Osteoblast (primary cell): Measurements from ENCODE around the gene KIF6. TPM values are rescaled to one million over a fixed set of nuclear protein-coding genes. Genes with fewer than 3 reads are reported as not detected.

ENCODE experiments used
- DNase-seq: peaks from one replicate; pipeline ENCODE4 v3.0.0; 2011; ENCODE audit warnings: low spot score, mixed read lengths; ENCODE audit not compliant: insufficient read length; ENCODE audit errors: missing footprints
- H2AFZ ChIP-seq: 2 replicates; pipeline ENCODE4 v1.6.0; 2011; ENCODE audit warnings: mild to moderate bottlenecking, low read length
- H3K27ac ChIP-seq: 2 replicates; pipeline ENCODE4 v1.5.1; 2011; ENCODE audit warnings: mild to moderate bottlenecking, low read depth, low read length, moderate library complexity
- H3K27me3 ChIP-seq: 2 replicates; pipeline ENCODE4 v1.6.0; 2012; ENCODE audit warnings: mild to moderate bottlenecking, control low read depth, inconsistent platforms, low read length, moderate library complexity; ENCODE audit not compliant: insufficient read depth
- H3K36me3 ChIP-seq: 2 replicates; pipeline ENCODE4 v1.5.1; 2011; ENCODE audit warnings: mild to moderate bottlenecking, low read length, control low read depth, moderate library complexity; ENCODE audit not compliant: insufficient read depth
- H3K4me1 ChIP-seq: 2 replicates; pipeline ENCODE4 v1.5.1; 2011; ENCODE audit warnings: mild to moderate bottlenecking, low read length, control low read depth, moderate library complexity; ENCODE audit not compliant: insufficient read depth
- H3K4me2 ChIP-seq: 2 replicates; pipeline ENCODE4 v1.6.0; 2011; ENCODE audit warnings: mild to moderate bottlenecking, low read length; ENCODE audit not compliant: insufficient read depth
- H3K4me3 ChIP-seq: fragments of 200-600 bp; sonication (generic); 3 replicates; pipeline ENCODE4 v1.5.1; 2012; ENCODE audit warnings: mild to moderate bottlenecking, low read length, inconsistent platforms; ENCODE audit not compliant: insufficient read depth
- H3K79me2 ChIP-seq: 2 replicates; pipeline ENCODE4 v1.6.0; 2012; ENCODE audit warnings: mild to moderate bottlenecking, low read length, control low read depth, inconsistent platforms; ENCODE audit not compliant: insufficient read depth
- H3K9me3 ChIP-seq: 2 replicates; pipeline ENCODE4 v1.5.1; 2011; ENCODE audit warnings: low read depth, low read length, control low read depth
- H4K20me1 ChIP-seq: 2 replicates; pipeline ENCODE4 v1.6.0; 2012; ENCODE audit warnings: mild to moderate bottlenecking, low read length, control low read depth; ENCODE audit not compliant: insufficient read depth
- total RNA-seq: library from RNA; depleted of rRNA; stranded (reverse); fragments of >200 nt; gene quantifications from 2 replicates; pipeline ENCODE4 v1.2.3, GENCODE V29; 2012
- TF ChIP-seq, protein P1 (sequence below): IDR thresholded peaks from 2 replicates; pipeline ENCODE4 v1.5.1; 2011; ENCODE audit warnings: mild to moderate bottlenecking, low read depth, low read length, moderate library complexity; ENCODE audit errors: extremely low read depth

KIF6 gene
- total RNA-seq, 1 donor, result 1.4 TPM

DNA sequence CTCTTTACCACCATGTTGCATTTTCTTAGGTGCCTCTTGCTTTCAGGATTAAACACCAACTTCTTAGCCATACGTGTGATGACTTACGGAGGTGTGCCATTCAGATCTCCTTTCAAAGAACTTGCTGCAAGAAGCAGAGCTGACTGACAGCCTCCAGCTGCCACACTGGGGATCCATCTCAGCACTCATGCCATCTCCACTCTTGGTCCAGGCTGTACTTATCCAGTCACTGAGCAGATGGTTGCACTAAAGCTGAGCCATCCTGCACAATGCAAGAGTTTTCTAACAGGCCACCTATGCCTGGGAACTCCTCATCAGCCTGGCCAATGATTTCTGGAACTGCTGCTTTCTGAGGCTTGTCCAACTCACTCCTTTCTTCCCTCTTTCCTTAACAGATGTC, 31.4 kb upstream of the KIF6 start:
- H3K4me2 ChIP-seq, result no peak overlapping the region
- no peaks in the 10 kb centered on the region for H3K4me1 ChIP-seq
- H3K27me3 ChIP-seq, result no peaks in the 10 kb centered on the region
- no peak for DNase-seq
- TF ChIP-seq, protein P1, sequence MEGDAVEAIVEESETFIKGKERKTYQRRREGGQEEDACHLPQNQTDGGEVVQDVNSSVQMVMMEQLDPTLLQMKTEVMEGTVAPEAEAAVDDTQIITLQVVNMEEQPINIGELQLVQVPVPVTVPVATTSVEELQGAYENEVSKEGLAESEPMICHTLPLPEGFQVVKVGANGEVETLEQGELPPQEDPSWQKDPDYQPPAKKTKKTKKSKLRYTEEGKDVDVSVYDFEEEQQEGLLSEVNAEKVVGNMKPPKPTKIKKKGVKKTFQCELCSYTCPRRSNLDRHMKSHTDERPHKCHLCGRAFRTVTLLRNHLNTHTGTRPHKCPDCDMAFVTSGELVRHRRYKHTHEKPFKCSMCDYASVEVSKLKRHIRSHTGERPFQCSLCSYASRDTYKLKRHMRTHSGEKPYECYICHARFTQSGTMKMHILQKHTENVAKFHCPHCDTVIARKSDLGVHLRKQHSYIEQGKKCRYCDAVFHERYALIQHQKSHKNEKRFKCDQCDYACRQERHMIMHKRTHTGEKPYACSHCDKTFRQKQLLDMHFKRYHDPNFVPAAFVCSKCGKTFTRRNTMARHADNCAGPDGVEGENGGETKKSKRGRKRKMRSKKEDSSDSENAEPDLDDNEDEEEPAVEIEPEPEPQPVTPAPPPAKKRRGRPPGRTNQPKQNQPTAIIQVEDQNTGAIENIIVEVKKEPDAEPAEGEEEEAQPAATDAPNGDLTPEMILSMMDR, result no peak
- H3K4me3 ChIP-seq, result no peak overlapping the region
- H3K79me2 ChIP-seq, result no peaks in the 10 kb centered on the region
- no peak overlapping the region for H3K27ac ChIP-seq
- no peaks in the 10 kb centered on the region for H4K20me1 ChIP-seq
- H3K9me3 ChIP-seq, result no peaks in the 10 kb centered on the region
- no peak overlapping the region for H2AFZ ChIP-seq
- no peaks in the 10 kb centered on the region for H3K36me3 ChIP-seq

DNA sequence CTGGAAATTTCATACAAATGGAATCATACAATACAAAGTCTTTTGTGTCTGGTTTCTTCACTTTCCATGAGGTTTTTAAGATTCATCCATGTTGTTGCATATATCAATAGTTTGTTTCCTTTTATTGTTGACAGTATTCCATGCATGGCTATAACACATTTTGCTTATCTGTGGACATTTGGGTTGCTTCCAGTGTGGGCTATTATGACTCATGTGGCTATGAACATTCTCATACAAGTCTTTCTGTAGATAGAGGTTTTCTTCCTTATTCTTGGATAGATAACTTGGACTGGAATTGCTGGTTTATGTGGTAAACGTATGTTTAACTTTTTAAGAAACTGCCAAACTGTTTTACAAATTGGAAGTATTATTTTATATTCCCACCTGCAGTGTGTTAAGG, 30.0 kb upstream of the KIF6 start:
- Histone ChIP-seq H4K20me1 (no peaks in the 10 kb centered on the region), H3K79me2 (no peaks in the 10 kb centered on the region), H3K4me3 (no peak overlapping the region), H3K9me3 (no peaks in the 10 kb centered on the region), H3K27ac (no peak overlapping the region), H3K27me3 (no peaks in the 10 kb centered on the region), H3K4me2 (no peak overlapping the region), H3K4me1 (no peaks in the 10 kb centered on the region), H3K36me3 (no peaks in the 10 kb centered on the region), H2AFZ (no peak overlapping the region)
- TF ChIP-seq, protein P1, result no peak
- no peak for DNase-seq

DNA sequence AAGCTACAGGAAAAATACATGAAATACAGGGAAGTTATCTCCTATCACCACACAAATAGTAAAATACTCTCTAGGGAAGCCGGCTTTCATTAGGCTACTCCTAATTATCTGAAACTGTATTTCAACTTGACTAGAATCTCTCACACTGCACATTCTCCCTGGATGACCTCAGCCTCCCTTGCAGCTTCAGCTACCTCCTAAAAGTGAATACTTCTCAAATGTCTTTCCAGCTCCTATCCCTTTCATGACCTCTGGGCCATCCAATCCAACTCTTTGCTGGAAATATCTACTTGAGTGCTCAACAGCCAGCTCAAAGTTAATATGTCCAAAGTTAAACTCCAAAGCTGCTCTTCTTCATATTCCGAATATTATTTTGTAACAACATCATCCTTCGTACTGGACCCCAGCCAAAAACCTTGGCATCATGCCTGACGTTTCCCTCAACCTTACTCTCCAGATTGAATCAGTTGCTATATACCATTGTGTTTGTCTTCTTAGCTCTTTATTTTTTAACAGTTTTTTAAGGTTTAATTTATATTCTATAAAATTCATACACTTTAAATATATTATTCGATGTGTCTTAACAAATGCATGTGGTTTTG, 29.4 kb upstream of the KIF6 start:
- no peak overlapping the region for H3K4me3 ChIP-seq
- DNase-seq, result no peak
- no peaks in the 10 kb centered on the region for H3K4me1 ChIP-seq
- no peak overlapping the region for H3K4me2 ChIP-seq
- no peaks in the 10 kb centered on the region for H3K36me3 ChIP-seq
- no peak overlapping the region for H3K27ac ChIP-seq
- no peak overlapping the region for H2AFZ ChIP-seq
- H3K9me3 ChIP-seq, result no peaks in the 10 kb centered on the region
- TF ChIP-seq, protein P1, result no peak
- no peaks in the 10 kb centered on the region for H3K27me3 ChIP-seq
- H3K79me2 ChIP-seq, result no peaks in the 10 kb centered on the region
- no peaks in the 10 kb centered on the region for H4K20me1 ChIP-seq

DNA sequence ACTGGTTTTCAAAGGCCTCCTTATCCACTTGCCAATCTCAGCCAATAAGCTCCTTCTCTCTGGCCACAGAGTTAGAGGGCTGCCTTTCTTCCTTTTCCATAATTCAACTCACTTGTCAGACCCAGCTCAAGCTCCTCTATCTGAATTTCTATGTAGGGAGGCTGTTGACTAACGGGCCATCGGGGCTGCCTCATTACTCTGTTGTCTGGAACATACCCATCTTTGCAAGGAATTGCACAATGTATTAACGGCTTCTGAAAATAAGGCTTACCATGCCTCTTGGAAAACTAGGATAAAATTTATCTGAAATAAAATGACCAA, 28.5 kb upstream of the KIF6 start:
- Histone ChIP-seq H3K4me3 (no peak overlapping the region), H3K4me2 (no peak overlapping the region), H3K27me3 (no peaks in the 10 kb centered on the region), H3K36me3 (no peaks in the 10 kb centered on the region), H3K9me3 (no peaks in the 10 kb centered on the region), H3K4me1 (no peaks in the 10 kb centered on the region), H3K27ac (no peak overlapping the region), H2AFZ (no peak overlapping the region), H4K20me1 (no peaks in the 10 kb centered on the region), H3K79me2 (no peaks in the 10 kb centered on the region)
- no peak for DNase-seq
- TF ChIP-seq, protein P1, result no peak
